Measurements from ENCODE around the gene BRAF. TPM values are rescaled to one million over a fixed set of nuclear protein-coding genes. Genes with fewer than 3 reads are reported as not detected.
"Not testable (repeated sequence)": the region's sequence is repeated elsewhere in the genome, so short reads cannot be mapped to it uniquely, and the experiment has no call there.

The BRAF gene
- polyA plus RNA-seq, 1 donor (not counting 4 experiments of a cell fraction or from before 2014, with no cell fraction given): 12.4 TPM

DNA sequence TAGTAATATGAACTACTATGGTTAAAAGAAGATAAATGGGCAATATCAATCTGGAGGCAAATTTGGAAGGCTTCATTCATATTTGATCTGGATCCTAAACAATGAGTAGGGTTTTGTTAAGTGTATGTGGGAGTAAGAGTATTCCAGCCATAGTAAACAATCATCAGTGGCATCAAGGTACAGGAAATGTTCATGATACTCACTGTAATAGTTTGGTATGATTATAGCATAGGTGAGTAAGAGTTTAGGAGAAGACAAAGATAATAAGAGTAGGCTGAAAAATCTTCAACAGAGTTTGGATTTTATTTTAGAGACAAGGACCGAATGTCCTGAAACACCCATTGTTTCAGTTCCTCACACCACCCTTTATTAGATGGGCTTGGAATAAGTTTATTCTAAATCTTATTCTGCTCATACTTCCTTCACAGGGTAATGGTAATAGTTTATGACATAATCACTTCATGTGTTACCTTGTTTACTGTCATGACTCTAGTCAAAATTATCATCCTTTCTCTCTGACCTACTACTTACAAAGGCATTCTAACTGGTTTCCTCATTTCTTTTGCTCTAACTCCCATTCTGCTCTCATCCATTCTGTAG is 38.9 kb downstream of the BRAF start:
- Histone ChIP-seq H3K4me1 (ENCODE audit: control insufficient read depth, extremely low read depth, insufficient read depth, low read length) (no peaks in the 10 kb centered on the region), H3K9me1 (ENCODE audit: control insufficient read depth, extremely low read depth, insufficient read depth, low read length) (no peaks in the 10 kb centered on the region), H3K9ac (ENCODE audit: control insufficient read depth, extremely low read depth, insufficient read depth, low read length) (no peak overlapping the region), H3K4me2 (ENCODE audit: control insufficient read depth, extremely low read depth, insufficient read depth, low read depth, low read length) (no peak overlapping the region), H2AFZ (ENCODE audit: control insufficient read depth, low read length) (no peak overlapping the region), H3K9me3 (ENCODE audit: control insufficient read depth, low read depth, low read length) (no peaks in the 10 kb centered on the region), H3K79me2 (ENCODE audit: control insufficient read depth, insufficient read depth, low read length) (peaks cover 18% of the 10 kb centered on the region), H3K4me3 (ENCODE audit: control insufficient read depth in 2 of 3, extremely low read depth in 1 of 3, insufficient read depth in 2 of 3, low read depth in 1 of 3, low read length in 3 of 3) (no peak overlapping the region), H3K27ac (ENCODE audit: control insufficient read depth, insufficient read depth, low read length) (no peak overlapping the region), H3K27me3 (ENCODE audit: control insufficient read depth, extremely low read depth, insufficient read depth, low read length) (no peaks in the 10 kb centered on the region), H4K20me1 (ENCODE audit: control insufficient read depth, extremely low read depth, insufficient read depth, low read length) (no peaks in the 10 kb centered on the region), H3K36me3 (ENCODE audit: control insufficient read depth in 2 of 2, extremely low read depth in 1 of 2, insufficient read depth in 2 of 2, low read length in 2 of 2) (no peaks in the 10 kb centered on the region)
- DNase-seq (ENCODE audit: low read depth, low spot score) (no peak), FAIRE-seq (no peak)
- TF ChIP-seq EZH2 (IDR thresholded peaks at IDR 0.05; ENCODE audit: low read length): no peak
- TF ChIP-seq, protein P1, sequence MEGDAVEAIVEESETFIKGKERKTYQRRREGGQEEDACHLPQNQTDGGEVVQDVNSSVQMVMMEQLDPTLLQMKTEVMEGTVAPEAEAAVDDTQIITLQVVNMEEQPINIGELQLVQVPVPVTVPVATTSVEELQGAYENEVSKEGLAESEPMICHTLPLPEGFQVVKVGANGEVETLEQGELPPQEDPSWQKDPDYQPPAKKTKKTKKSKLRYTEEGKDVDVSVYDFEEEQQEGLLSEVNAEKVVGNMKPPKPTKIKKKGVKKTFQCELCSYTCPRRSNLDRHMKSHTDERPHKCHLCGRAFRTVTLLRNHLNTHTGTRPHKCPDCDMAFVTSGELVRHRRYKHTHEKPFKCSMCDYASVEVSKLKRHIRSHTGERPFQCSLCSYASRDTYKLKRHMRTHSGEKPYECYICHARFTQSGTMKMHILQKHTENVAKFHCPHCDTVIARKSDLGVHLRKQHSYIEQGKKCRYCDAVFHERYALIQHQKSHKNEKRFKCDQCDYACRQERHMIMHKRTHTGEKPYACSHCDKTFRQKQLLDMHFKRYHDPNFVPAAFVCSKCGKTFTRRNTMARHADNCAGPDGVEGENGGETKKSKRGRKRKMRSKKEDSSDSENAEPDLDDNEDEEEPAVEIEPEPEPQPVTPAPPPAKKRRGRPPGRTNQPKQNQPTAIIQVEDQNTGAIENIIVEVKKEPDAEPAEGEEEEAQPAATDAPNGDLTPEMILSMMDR (optimal IDR thresholded peaks at IDR 0.05 in 1 of 3, IDR thresholded peaks at IDR 0.05 in 1 of 3, conservative IDR thresholded peaks at IDR 0.05 in 1 of 3; ENCODE audit: extremely low read depth in 1 of 3, insufficient read depth in 2 of 3, low read length in 3 of 3): no peak
- dilution Hi-C loops (cut with MboI; ENCODE audit: extremely low pct_ligation_motif_present, low sequenced_read_pairs): no loop called here

DNA sequence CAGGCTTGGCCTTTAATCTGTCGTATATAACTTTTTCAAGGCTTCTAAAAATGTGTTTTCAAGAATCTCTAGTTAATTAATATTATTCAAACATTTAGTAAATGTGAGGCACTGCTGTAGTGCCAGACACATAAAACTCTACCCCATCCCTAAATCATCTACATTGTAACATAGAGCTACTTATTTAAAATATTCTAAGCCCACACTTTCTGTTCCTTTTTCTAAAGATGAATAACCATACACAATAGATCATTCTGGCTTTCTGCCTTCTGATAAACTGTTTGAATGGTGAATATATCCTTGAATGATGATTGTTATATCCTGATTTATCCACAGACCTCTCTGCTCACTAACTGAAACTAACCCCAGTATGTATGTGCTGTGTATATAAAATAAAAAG is 41.4 kb downstream of the BRAF start:
- Histone ChIP-seq H3K9ac (ENCODE audit: control insufficient read depth, extremely low read depth, insufficient read depth, low read length) (no peak overlapping the region), H2AFZ (ENCODE audit: control insufficient read depth, low read length) (no peak overlapping the region), H3K4me2 (ENCODE audit: control insufficient read depth, extremely low read depth, insufficient read depth, low read depth, low read length) (no peak overlapping the region), H3K9me3 (ENCODE audit: control insufficient read depth, low read depth, low read length) (no peaks in the 10 kb centered on the region), H3K79me2 (ENCODE audit: control insufficient read depth, insufficient read depth, low read length) (peaks cover 12% of the 10 kb centered on the region), H3K27me3 (ENCODE audit: control insufficient read depth, extremely low read depth, insufficient read depth, low read length) (no peaks in the 10 kb centered on the region), H3K36me3 (ENCODE audit: control insufficient read depth in 2 of 2, extremely low read depth in 1 of 2, insufficient read depth in 2 of 2, low read length in 2 of 2) (no peaks in the 10 kb centered on the region), H3K27ac (ENCODE audit: control insufficient read depth, insufficient read depth, low read length) (no peak overlapping the region), H4K20me1 (ENCODE audit: control insufficient read depth, extremely low read depth, insufficient read depth, low read length) (no peaks in the 10 kb centered on the region), H3K4me1 (ENCODE audit: control insufficient read depth, extremely low read depth, insufficient read depth, low read length) (no peaks in the 10 kb centered on the region), H3K4me3 (ENCODE audit: control insufficient read depth in 2 of 3, extremely low read depth in 1 of 3, insufficient read depth in 2 of 3, low read depth in 1 of 3, low read length in 3 of 3) (no peak overlapping the region), H3K9me1 (ENCODE audit: control insufficient read depth, extremely low read depth, insufficient read depth, low read length) (no peaks in the 10 kb centered on the region)
- DNase-seq (ENCODE audit: low read depth, low spot score) (no peak), FAIRE-seq (no peak)
- TF ChIP-seq, protein P1 (optimal IDR thresholded peaks at IDR 0.05 in 1 of 3, IDR thresholded peaks at IDR 0.05 in 1 of 3, conservative IDR thresholded peaks at IDR 0.05 in 1 of 3; ENCODE audit: extremely low read depth in 1 of 3, insufficient read depth in 2 of 3, low read length in 3 of 3): no peak
- no peak for TF ChIP-seq EZH2 (IDR thresholded peaks at IDR 0.05; ENCODE audit: low read length)
- dilution Hi-C loops (cut with MboI; ENCODE audit: extremely low pct_ligation_motif_present, low sequenced_read_pairs): no loop called here

DNA sequence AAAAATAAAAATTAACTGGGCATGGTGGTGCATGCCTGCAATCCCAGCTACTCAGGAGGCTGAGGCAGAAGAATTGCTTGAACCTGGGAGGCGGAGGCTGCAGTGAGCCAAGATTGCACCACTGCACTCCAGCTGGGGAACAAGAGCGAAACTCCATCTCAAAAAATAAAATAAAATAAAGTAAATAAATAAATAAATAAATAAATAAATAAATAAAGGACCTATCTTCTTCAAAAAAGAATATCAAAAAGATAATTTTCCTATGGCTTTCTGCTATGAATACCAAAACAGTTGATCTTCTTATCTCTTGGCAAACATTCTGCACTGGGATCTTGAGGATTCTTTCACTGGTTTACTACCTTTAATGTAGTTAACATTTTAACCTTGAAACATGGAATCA is 41.9 kb downstream of the BRAF start:
- H3K79me2 ChIP-seq (ENCODE audit: control insufficient read depth, insufficient read depth, low read length); H3K9ac ChIP-seq (ENCODE audit: control insufficient read depth, extremely low read depth, insufficient read depth, low read length); H3K27ac ChIP-seq (ENCODE audit: control insufficient read depth, insufficient read depth, low read length); H3K27me3 ChIP-seq (ENCODE audit: control insufficient read depth, extremely low read depth, insufficient read depth, low read length); FAIRE-seq; H4K20me1 ChIP-seq (ENCODE audit: control insufficient read depth, extremely low read depth, insufficient read depth, low read length); H3K4me1 ChIP-seq (ENCODE audit: control insufficient read depth, extremely low read depth, insufficient read depth, low read length); H3K4me3 ChIP-seq (ENCODE audit: control insufficient read depth in 2 of 3, extremely low read depth in 1 of 3, insufficient read depth in 2 of 3, low read depth in 1 of 3, low read length in 3 of 3); H2AFZ ChIP-seq (ENCODE audit: control insufficient read depth, low read length); H3K9me1 ChIP-seq (ENCODE audit: control insufficient read depth, extremely low read depth, insufficient read depth, low read length); H3K36me3 ChIP-seq (ENCODE audit: control insufficient read depth in 2 of 2, extremely low read depth in 1 of 2, insufficient read depth in 2 of 2, low read length in 2 of 2); H3K4me2 ChIP-seq (ENCODE audit: control insufficient read depth, extremely low read depth, insufficient read depth, low read depth, low read length); DNase-seq (ENCODE audit: low read depth, low spot score); H3K9me3 ChIP-seq (ENCODE audit: control insufficient read depth, low read depth, low read length); dilution Hi-C loops (cut with MboI; ENCODE audit: extremely low pct_ligation_motif_present, low sequenced_read_pairs): not testable (repeated sequence)
